Measurements from ENCODE around the gene WSB1. TPM values are rescaled to one million over a fixed set of nuclear protein-coding genes. Genes with fewer than 3 reads are reported as not detected.

Gene WSB1
- total RNA-seq, 1 experiment from 2014 or later: 93.1 TPM

GRCh38 chr17:27289856-27290255 is 4.1 kb upstream of the WSB1 start:
- POLR2A ChIA-PET: interaction anchor here (0.6 to 1.1 kb wide), 3 partner anchors 14 to 205 kb away, joined by 3 to 4 read pairs (median 3); no protein-coding TSS in a partner anchor
- TF ChIP-seq CTCF (IDR thresholded peaks at IDR 0.05; ENCODE audit: unreplicated experiment): no peak
- peaks cover 3% of the 10 kb centered on the region for H3K4me1 Mint-ChIP-seq (ENCODE audit: insufficient read depth, unreplicated experiment)

GRCh38 chr17:27290916-27291598 is 2.9 kb upstream of the WSB1 start:
- no peak overlapping the region for H3K4me3 Mint-ChIP-seq (ENCODE audit: unreplicated experiment)
- DNase-seq (ENCODE audit: unreplicated experiment): no peak
- ChIA-PET POLR2A (interaction anchor here (0.7 kb wide), 1 partner anchor 1660 kb away, joined by 3 read pairs; the partner anchor contains the start of gene PHF12), CTCF (interaction anchor here (0.6 to 1.7 kb wide), 3 partner anchors 25 to 55 kb away, joined by 3 to 7 read pairs (median 3); no protein-coding TSS in a partner anchor)
- H3K36me3 Mint-ChIP-seq (ENCODE audit: insufficient read depth, unreplicated experiment): peaks cover 9% of the 10 kb centered on the region
- intact Hi-C loops (cut with micrococcal nuclease): no loop called here
- no TSS peak for BruUV-seq (replicated peaks)
- H3K4me1 Mint-ChIP-seq (ENCODE audit: insufficient read depth, unreplicated experiment): peaks cover 2% of the 10 kb centered on the region
- H3K27ac Mint-ChIP-seq (ENCODE audit: low read depth, unreplicated experiment): no peak overlapping the region
- TF ChIP-seq CTCF (IDR thresholded peaks at IDR 0.05; ENCODE audit: unreplicated experiment): no peak
- no peaks in the 10 kb centered on the region for H3K9me3 Mint-ChIP-seq (ENCODE audit: unreplicated experiment)
- H3K27me3 Mint-ChIP-seq (ENCODE audit: insufficient read depth, unreplicated experiment): no peaks in the 10 kb centered on the region

More at GRCh38 chr17:27289856-27290255, 4.1 kb upstream of the WSB1 start:
- BruUV-seq (replicated peaks): no TSS peak
- no peak overlapping the region for H3K4me3 Mint-ChIP-seq (ENCODE audit: unreplicated experiment)
- H3K27me3 Mint-ChIP-seq (ENCODE audit: insufficient read depth, unreplicated experiment): no peaks in the 10 kb centered on the region
- H3K27ac Mint-ChIP-seq (ENCODE audit: low read depth, unreplicated experiment): no peak overlapping the region
- H3K36me3 Mint-ChIP-seq (ENCODE audit: insufficient read depth, unreplicated experiment): peaks cover 6% of the 10 kb centered on the region
- DNase-seq (ENCODE audit: unreplicated experiment): no peak
- CTCF ChIA-PET: no interaction called here
- intact Hi-C loops (cut with micrococcal nuclease): no loop called here
- no peaks in the 10 kb centered on the region for H3K9me3 Mint-ChIP-seq (ENCODE audit: unreplicated experiment)

- ChIA-PET POLR2A (interaction anchor here (0.7 to 4.5 kb wide), 20 partner anchors 10 to 323 kb away, joined by 3 to 90 read pairs (median 16); no protein-coding TSS in a partner anchor), CTCF (interaction anchor here (0.6 to 2.9 kb wide), 11 partner anchors 11 to 1081 kb away, joined by 3 to 29 read pairs (median 4); no protein-coding TSS in a partner anchor)
- TF ChIP-seq CTCF (IDR thresholded peaks at IDR 0.05; ENCODE audit: unreplicated experiment): no peak
- DNase-seq (ENCODE audit: unreplicated experiment): no peak
- H3K27ac Mint-ChIP-seq (ENCODE audit: low read depth, unreplicated experiment): peak overlapping the region; percentile 96
- peak overlapping the region; percentile 89 for H3K4me3 Mint-ChIP-seq (ENCODE audit: unreplicated experiment)
- H3K27me3 Mint-ChIP-seq (ENCODE audit: insufficient read depth, unreplicated experiment): no peaks in the 10 kb centered on the region
- intact Hi-C loops (cut with micrococcal nuclease): no loop called here
- H3K36me3 Mint-ChIP-seq (ENCODE audit: insufficient read depth, unreplicated experiment): peaks cover 9% of the 10 kb centered on the region
- H3K4me1 Mint-ChIP-seq (ENCODE audit: insufficient read depth, unreplicated experiment): peaks cover 12% of the 10 kb centered on the region
- H3K9me3 Mint-ChIP-seq (ENCODE audit: unreplicated experiment): no peaks in the 10 kb centered on the region
- BruUV-seq (replicated peaks): no TSS peak
Observed at GRCh38 chr17:27293359-27293897, 486 bp upstream of the WSB1 start.
